Measurements from ENCODE around the gene TTLL11.

- TF ChIP-seq CTCF (IDR thresholded peaks at IDR 0.05) (no peak), POLR2A (IDR thresholded peaks at IDR 0.05) (no peak)
Observed at GRCh38 chr9:121887553-121888437, 205.3 kb downstream of the TTLL11 start.

Measured in prostate gland (tissue), 2 donors.